Stimulated activated CD4-positive, alpha-beta T cell treated with anti-CD3 and anti-CD28 coated beads, Interleukin-4, amount 100 ng/mL, for 24 hours (primary cell): ENCODE results near the gene APBA2.

Source experiments
- DNase-seq: peaks from one replicate; pipeline ENCODE4 v3.0.0-alpha.2; 2020

APBA2 gene

DNA sequence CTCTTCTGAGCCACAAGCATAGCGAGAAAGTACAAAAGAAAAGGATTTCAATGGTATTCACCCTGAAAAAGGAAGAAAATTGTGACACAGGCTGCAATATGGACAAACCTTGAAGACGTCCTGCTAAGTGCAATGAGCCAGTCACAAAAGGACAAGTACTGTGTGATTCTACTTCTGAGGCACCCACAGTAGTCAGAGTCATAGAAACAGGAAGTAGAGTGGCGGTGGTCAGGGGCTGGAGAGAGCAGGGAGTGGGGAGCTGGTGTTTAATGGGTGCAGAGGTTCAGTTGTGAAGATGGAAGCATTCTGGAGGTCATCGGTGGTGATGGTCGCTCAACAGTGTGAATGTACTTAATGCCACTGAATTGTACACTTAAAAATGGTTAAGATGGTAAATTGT lies 180.5 kb downstream of the APBA2 start:
- no peak for DNase-seq

DNA sequence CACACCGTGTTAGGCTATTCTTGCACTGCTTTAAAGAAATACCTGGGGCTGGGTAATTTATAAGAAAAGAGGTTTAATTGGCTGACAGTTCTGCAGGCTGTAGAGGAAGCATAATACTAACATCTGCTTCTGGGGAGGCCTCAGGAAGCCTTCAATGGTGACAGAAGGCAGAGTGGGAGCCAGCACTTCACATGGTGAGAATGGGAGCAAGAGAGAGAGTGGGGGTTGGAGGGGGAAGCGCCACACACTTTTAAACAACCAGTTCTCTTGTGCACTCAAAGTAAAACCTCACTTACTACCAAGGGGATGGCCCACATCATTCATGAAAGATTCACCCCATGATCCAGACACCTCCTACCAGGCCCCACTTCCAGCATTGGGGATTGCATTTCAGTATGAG lies 181.1 kb downstream of the APBA2 start:
- no peak for DNase-seq

DNA sequence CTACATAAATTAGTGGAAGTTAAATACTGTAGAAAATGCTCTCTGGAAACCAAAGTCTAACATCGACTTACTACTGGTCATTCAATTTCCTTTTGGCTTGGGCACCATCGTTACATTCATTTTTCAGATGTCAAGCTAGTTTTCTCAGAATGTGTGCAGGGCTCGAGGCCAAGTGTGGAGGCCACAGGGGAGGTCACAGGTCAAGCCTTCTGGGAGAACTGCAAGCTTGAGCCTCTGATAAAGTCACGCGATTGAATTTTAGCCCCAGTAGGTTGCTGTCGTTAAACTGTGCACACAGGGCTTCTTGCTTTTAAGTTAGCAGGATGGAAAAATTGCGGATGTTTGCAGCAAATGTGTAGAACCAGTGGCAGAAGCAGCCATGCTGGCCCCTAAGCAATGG lies 182.2 kb downstream of the APBA2 start:
- no peak for DNase-seq

DNA sequence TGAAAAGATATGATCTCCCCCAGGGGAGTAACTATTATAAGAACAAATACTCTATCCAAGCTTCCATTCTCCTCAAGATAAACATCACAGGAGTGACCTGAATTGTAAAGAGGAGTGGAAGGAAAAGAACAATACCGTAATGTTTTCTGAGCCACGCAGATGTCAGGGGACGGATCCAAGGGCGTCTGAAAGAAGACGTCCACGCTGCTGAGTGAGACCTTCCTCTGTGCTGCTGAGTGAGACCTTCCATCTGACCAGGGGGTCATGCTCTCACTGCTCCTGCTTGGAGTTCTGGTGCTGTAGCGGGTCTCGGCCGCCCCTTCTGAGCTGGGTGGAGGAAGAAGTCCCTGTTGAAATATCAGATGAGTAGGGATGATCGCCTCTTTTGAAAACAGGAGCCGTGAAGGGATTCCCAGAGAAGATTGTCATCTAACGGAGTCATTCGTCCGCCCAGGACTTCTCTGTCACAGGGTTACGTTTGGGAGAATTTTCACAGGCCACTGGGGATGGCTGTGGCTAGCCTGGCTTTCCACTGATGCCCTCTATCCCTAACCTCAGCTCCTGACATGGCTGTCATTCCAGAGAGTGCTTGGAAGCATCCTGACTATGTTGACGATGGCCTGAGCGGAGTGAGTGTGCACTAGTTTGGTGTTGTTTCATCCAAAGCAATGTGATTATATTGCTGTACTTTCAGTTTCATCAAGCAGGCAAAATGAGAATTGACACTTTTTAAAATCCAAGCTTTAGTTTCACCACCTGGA lies 184.9 kb downstream of the APBA2 start:
- DNase-seq = no peak

DNA sequence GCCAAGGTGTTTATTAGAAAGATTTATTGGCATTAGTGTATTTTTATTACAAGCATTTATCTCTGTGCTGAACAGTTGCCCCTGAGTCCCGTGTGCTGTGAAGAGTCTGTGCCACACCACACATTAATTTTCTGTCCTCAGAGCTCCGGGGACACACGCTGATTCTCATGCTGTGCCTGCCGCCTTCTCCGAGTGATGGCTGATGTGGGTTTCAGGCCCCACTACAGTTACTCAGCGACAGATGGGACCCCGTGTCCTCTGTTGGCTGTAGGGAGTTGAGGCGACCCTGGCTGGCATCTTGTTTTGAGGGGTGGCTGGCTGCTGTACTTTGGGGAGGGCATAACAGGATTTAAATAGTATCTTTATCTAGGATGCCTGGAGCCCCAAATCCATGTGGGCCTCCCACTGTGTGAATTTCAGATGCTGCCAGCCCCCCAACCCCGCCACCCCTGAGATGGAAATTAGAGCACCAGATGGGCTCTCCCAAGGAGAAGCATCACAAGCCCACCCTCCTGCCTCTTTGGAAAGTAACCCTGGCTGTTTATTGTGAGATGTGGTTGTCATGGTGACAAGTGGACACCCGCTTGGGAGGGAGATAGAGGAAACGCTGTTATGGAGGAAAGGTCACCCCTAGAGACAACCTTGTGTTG lies 185.6 kb downstream of the APBA2 start:
- DNase-seq = no peak

DNA sequence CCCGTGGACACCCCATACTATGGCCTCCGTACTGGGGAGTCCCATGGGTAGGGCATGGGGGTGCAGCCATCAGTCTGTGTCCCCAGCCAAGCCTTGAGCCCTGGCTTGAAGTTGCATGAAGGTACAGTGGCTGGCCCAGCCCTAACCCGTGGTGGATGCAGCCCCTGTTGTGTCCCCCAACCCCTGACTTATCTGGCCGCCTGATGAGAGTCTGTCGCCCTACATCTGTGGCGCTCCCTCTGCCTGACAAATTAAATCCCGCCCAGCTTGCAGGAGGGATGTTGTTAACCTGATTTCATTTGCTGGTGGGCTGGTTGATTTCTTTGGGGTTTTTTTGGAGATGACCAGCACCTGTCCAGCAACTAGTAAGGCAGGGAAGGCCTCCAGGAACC lies 186.1 kb downstream of the APBA2 start:
- DNase-seq = no peak

DNA sequence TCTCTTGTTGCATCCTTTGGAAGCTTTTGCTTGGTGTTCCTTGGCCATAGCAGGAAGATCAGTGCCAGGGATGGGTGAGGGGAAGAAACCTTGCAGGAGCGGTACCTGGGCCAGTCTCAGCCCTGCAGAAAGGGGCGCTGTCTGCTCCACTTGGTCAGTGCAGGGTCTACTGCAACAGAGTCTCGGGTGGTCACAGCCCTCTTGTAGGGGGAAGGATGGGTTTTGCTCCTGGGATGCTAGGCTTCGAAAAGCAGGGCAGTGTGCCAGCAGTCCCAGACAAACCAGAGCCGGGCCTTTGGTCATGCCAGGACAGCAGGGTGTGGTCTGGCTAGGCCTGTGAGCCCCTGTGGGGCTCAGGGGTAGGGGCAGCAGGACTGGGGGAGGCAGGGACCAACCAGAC lies 186.7 kb downstream of the APBA2 start:
- no peak for DNase-seq

DNA sequence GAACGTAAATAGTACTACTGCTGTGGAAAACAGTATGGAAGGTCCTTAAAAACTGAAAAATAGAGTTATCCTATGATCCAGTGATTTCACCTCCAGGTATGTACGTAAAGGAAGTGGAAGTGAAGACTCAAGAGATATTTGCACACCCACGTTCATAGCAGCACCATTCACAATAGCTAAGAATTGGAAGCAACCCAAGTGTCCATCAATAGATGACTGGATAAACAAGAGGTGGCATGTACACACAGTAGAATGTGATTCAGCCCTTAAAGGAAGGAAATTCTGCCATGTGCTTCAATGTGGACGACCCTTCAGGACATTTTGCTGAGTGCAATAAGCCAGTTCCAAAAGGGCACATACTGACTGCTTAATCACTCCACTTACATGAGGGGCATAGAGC lies 188.3 kb downstream of the APBA2 start:
- DNase-seq = no peak

DNA sequence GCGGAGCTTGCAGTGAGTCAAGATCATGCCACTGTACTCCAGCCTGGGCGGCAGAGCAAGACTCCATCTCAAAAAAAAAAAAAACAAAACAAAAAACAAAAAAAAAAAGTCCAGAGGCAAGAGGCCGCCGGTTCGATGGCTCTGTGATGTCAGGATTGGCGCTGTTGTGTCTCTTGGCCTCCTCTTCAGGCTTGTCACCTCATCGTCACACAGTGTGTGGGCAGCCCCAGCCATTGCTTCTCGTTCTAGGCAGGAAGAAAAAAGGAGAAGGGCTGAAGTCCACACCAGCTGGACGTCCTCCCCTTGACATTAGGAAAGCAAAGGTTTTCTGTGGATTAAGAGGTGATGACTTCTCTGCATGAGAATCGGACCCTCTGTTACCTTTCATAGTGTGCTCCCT lies 192.8 kb downstream of the APBA2 start:
- DNase-seq = no peak

DNA sequence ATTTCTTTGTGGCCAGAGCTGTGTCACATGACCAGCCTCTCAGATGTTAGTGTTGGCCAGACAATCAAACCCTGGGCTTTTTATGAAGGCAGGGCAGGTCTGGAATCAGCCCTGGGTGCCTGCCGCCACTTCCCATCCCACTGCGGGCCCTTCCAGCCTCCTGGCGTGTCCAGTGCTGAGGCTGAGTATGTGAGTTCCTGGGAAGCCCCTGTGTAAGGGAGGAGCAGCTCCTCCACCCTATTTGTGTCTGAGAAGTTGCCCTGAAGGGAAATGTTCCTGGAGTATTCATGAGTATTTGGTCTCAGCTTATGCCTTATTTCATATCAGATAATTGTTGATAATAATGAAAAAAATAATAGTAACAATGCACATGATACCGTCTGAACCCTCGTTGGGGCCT lies 193.7 kb downstream of the APBA2 start:
- no peak for DNase-seq

DNA sequence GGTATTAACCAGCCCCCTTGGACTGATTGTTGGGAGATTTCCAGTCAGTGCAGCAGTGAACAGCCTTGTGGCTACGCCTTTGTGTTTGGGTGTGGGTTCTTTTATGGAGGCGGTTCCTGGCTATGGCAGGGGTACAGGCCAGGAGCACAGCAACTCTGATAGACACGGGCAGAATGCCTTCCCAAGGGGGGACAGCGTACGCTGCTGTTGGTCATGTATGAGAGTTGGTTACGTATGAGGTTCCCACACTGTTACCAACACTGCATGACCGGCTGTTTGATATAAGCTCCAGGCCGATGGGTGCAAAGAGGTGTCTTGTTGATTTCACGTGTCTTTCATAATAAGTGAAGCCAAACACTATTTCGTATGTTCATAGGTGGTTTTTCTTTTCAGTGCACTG lies 196.0 kb downstream of the APBA2 start:
- no peak for DNase-seq

DNA sequence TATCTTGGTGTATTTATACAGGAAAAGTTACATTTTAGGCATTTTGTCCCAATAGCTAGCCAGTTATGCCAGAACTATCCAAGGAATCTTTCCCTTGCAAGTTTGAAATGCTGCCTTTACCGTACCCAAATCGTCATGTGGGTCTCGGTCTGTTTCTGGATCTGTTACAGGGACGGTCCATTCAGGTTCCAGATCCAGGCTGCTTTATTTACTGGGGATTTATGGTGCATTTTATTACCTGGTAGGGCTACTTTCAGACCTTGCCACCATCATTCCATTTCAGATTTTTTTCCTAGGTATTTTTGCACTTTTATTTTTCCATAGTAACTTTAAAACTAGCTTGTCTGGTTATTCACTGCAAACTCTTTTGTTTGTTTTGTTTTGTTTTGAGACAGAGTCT lies 197.4 kb downstream of the APBA2 start:
- no peak for DNase-seq

DNA sequence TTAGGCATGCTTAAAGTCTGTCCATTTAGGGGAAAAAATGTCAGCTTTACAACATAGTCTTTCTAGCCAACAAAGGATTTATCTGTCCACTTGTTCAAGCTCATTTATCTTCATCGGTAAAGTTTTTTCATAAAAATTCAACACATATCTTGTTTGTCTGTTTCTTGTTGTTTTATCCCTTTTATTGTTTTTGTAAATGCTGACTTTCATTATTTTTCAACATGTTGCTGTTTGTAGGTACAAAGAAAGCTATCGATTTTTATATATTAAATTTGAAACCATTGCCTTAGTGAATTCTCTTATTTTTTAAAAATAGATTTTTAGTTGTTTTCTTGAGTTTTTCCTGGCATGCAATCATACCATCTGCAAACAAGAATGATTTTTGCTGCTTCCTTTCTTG lies 198.1 kb downstream of the APBA2 start:
- DNase-seq = no peak

DNA sequence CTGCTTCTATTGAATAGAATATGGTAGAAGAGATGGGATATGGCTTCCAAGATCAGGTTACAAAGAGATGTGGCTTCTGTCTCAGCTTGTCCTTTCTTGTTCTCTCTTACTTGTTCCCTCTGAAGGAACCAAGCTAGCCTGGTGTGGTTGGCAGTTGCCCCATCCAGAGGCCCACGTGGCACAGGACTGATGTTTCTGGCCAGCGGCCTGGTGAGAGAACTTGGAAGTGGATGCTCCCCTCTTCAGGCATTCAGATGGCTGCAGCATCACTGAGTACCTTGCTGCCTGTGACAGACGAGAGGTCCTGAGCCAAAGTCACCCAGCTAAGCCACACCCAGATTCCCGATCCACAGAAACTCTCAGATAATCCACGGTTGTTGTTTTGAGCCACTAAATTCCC lies 200.2 kb downstream of the APBA2 start:
- DNase-seq = no peak

DNA sequence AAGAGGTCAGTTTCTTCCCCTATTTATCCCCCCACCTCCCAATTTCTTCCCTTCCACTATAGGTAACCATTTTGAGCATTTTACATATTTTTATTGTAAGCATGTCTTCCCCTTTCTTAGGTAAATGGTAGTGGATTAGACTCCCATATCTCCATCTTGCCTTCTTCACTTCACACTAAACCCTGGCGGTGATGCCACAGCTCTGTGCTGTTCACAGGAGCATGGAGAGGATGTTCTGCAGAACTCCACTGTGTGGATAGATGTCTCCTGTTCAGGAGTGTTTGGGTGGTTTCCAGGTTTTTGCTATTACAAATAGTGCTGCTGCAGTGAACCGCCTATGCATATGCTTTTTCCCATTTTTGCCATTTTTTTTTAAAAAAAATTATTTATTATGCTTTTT lies 201.1 kb downstream of the APBA2 start:
- no peak for DNase-seq

DNA sequence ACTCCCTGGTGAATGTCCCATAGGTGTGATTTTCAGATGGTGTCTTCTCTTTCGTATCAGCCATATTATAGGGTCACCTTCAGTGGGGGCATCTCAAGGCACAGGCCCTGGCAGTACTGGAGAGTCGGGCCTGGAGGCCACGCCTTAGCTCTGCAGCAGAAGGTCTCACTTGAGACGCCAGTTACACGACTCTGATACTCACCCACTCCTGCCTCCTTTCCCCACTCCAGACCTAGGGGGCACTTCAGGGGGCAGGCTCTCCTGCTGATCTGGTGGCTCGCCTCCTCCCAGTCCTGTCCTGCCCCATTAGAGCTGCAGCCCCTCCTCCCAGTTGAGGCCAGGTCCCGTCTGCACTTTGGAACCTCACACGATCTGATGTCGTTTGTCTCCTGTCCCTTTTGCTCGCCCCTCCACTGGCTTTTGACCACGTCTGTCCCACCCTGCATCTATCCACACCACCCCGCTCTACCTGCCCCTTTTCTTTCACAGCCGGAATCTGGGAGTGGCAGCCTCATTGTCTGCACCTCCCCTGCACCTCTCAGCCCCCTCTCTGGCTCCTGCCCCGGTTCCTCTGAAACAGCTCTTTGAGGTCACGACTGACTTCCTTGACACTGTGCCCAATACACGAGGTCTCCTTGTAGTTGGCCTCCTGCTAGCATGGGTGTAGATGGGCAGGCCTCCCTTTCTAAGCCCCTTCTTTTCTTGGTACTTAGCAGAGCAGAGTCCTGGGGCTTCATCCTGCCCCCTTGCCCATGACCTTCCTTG lies 201.9 kb downstream of the APBA2 start:
- DNase-seq = no peak

DNA sequence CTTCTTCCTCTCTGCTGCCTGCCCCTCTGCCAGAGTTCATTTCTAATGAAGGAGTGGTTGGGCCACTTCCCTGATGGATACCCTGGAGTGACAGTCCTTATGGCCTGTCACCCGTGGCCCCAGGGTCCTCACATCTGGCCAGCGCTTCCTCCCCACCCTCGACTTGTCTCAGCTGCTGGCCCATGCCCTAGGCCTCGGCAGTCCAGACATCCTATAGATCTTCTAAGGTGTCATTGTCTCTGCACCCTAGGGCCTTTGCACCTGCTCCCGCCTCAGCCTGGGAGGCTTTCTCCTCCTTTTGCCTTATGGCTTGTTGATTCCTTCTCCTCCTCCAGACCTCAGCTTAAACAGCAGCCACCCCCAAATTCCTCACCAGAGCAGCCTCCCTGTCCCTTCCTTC lies 202.9 kb downstream of the APBA2 start:
- DNase-seq = no peak

DNA sequence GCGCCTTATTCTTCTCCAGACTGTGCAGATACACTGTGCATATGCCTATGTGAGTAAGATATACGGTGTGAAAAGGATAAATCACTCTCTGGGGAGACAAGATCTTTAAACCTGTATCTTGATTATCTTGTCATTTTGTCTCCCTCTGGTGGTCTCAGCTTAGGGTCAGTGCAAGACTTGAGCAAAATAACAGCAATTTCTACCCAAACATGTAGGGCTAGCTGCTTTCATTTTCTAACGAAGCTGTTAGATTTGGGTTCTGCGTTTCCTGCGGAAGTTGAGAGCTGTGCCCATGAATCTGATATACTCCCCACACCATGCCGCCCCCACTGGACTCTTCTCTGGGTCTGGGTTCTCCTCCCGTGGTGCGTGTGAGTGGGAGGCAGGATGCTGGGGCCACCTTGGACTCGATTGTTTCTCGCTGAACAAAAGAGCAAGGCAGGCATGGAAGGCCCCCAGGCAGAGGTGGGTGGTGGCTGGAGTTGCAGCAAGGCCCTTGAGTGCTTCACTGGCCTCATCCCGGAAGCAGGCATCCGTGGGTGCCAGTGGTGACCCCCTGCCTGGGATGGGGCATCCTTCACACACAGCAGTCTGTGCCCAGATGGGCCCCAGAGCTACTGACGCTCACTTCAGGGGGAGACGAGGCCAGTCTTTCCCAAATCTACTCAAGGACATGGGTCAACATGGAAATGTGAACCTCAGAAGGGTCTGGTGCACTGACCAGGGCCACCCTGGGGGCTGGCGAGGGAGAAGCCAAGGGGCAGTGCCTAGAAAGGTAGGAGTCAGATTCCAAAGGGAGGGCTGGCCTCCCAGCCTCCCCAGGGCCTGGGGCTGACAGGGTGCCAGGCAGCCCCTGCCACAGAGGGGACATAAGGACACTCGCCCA lies 204.2 kb downstream of the APBA2 start:
- DNase-seq = peak; percentile 19

DNA sequence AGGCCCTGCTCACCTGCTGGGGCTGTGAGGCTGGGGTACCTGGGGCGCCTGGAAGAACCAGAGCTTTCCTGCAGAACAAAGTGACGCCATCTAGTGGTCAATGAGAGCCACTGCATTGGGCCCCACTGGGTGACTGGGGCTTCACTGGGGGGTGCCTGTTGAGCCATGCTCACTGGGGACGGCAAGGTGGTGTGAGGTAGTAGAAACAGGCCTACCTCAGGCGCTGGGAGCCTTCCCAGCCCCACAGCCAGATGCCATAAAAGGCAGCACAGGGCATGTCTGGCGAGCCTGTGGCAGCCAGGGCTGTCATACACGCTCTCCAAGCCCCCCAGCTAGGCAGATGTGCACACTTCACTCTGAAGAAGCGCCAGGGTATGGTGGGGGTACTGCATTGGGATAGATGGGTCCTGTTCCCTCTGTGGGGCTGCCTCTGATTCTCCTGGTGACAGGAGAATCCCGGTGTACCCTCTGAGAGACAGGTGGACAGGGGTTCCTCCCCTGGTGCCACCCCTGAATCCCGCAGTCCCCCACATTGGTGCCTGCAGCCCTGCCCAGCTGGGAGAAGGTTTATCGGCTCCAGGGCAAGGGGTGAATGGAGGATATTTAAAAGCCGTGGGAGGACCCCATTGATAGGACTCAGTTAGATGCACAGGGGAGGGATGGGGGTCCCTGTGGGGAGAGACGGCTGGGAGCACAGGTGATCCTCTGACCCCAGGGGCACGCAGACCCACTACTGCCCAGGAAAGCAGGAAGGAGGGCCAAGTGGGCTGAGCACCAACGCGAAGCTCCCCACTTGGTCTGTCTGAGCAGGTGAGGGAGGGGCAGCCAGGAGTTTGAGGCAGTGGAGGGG lies 205.1 kb downstream of the APBA2 start:
- DNase-seq = peak; percentile 53

DNA sequence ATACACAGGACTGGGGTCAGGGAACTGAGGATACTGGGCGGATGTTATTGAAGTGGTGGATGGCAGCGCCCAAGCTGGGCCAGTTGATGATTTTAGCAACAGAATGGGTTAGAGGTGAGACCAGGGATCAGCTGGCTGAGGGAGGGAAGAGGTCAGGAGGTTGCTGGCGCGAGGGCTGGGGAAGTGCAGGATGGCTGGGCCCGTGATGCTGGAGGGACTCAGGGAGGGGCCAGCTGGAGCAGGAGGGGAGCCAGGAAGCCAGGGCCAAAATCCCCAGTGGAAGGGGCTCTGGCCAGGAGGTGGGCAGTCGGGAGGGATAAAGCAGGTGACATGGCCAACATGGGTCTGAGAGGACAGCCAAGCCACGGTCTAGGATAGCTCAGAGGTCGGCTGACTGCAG lies 205.9 kb downstream of the APBA2 start:
- no peak for DNase-seq

DNA sequence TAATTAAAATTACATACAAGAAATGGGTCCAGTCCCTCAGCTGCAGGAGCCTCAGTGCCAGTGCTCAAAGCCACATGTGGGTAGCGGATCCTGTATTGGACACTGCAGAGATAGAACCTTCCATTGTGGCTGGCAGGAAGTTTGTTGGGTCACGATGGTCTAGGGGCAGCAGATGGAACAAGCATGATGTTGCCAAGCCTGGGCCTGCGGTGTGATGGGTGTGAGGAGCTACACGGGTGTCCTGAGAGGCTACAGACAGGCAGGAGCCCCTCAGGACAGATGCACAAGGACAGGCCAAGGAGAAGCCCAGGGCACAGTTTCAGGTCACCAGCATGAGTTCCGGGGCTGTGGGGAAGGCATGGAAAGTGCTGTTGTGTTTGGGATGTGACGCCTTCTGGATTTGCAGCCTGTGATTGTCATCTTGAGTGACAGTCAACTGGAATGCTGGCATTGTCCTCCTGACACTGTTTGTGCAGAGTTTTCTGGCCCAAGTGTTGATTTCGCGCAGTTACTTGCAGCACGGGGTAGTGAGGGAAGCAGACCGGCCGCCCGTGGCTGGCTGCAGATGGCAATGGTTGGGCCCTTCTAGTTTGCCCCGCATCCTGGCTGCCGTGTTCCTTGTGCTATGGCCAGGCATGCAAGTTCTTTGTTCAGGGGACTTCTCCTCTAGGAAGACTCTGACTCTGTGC lies 206.7 kb downstream of the APBA2 start:
- no peak for DNase-seq

DNA sequence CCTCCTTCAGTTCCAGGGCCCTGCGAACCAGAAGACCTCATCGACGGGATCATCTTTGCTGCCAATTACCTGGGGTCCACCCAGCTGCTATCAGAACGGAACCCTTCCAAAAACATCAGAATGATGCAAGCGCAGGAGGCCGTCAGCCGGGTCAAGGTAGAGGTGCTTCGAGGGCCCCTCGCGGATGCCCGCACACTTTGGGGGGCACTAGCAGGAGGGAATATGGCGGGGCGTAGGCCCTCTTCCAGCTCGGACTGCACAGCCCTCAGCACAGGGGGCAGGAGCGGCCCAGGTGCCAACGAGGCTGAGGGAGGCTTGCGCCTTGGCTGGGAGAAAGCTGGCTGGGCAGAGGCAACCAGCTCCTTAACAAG lies 207.3 kb downstream of the APBA2 start:
- no peak for DNase-seq
